GM20000 (cell line): ENCODE data around the gene RBBP6.

Experiments
- DNase-seq: peaks from one replicate; pipeline ENCODE4 v3.0.0; 2012; ENCODE audit warnings: low spot score
- TF ChIP-seq, protein P1 (sequence below): IDR thresholded peaks from 2 replicates; pipeline ENCODE4 v1.5.1; 2012; ENCODE audit warnings: mild to moderate bottlenecking, control low read depth; ENCODE audit errors: extremely low read depth, missing control alignments

RBBP6 gene

DNA sequence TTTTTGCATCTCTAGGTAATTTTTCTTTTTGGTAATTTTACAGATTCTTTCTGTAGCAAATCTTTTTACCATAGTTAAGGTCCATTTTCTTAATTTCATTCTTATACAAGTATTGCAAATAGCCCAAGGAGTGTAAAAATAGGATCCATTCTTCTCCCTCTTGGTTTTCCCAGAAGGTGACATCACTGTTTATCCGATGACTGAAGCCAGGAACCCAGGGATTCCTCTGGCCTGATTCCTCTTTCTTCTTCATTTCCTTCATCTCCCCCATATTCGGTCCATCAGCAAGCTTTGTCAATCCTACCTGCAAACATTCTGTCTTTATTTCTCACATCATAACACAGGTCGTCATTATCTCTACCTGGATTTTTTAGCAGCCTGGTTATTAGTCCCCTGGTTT lies 5.3 kb downstream of the RBBP6 start:
- no peak for DNase-seq
- TF ChIP-seq, protein P1, sequence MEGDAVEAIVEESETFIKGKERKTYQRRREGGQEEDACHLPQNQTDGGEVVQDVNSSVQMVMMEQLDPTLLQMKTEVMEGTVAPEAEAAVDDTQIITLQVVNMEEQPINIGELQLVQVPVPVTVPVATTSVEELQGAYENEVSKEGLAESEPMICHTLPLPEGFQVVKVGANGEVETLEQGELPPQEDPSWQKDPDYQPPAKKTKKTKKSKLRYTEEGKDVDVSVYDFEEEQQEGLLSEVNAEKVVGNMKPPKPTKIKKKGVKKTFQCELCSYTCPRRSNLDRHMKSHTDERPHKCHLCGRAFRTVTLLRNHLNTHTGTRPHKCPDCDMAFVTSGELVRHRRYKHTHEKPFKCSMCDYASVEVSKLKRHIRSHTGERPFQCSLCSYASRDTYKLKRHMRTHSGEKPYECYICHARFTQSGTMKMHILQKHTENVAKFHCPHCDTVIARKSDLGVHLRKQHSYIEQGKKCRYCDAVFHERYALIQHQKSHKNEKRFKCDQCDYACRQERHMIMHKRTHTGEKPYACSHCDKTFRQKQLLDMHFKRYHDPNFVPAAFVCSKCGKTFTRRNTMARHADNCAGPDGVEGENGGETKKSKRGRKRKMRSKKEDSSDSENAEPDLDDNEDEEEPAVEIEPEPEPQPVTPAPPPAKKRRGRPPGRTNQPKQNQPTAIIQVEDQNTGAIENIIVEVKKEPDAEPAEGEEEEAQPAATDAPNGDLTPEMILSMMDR: no peak

DNA sequence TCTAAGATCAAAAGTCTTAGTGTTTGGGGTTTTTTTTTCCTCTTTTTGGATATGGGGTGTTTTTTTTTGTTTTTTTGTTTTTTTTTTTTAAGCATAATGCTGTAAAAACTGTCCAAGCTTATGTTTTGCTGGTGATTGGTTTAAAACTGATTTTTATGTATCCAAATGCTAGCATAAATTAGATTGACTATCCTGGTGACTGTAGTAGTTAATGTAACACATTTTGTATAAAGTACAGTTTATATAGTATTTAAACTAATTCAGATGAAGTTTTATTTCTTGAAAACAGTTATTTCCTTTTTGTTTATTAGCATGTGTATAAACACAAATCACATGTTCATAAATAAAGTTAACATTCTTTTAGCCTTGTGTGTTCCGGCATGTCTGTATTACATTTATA lies 10.9 kb downstream of the RBBP6 start:
- no peak for DNase-seq
- TF ChIP-seq, protein P1: no peak

DNA sequence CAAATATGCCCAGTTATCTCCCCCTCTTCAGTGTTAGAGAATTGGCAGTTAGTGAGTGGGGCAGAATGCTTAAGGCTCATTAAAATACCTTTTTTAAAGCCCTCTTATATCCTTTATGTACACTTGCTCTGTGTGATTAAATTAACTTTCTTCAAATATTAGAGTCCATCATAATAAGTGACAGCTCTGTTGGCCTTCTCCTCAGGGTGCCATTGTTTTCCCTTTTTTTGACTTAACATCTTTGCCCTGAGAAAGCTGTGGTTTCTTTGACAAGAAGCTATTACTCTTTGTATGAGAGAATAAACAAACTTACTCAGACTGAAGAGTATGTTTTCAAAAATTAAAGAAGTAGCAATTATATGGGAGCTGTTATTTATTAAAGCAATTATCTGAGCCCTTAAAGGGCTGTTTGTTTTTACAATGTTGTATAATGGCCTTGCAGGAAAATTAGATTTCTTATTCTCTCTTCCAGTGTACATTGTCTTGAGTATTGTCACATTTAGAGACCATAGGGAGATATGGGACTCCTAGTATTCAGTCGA lies 13.4 kb downstream of the RBBP6 start:
- TF ChIP-seq, protein P1: no peak
- DNase-seq: no peak

DNA sequence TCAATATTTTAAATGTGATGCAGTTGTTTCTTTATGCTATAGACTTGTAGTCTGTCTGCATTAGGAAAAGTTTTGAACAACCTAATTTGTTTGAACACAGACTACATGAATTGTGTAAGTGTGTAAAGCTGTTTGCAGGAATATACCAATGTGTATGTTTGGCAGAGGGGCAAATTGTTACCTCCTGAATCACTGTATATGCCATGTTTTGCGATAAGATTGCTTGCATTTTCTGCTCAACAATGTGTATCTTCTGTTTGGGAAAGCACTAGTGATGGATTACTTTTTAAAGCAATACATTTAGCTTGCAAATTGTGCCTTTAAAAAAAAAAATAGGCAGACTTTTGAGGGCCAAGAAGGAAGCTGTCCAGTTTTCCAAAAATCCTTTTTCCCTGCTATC lies 14.6 kb downstream of the RBBP6 start:
- TF ChIP-seq, protein P1: no peak
- no peak for DNase-seq

DNA sequence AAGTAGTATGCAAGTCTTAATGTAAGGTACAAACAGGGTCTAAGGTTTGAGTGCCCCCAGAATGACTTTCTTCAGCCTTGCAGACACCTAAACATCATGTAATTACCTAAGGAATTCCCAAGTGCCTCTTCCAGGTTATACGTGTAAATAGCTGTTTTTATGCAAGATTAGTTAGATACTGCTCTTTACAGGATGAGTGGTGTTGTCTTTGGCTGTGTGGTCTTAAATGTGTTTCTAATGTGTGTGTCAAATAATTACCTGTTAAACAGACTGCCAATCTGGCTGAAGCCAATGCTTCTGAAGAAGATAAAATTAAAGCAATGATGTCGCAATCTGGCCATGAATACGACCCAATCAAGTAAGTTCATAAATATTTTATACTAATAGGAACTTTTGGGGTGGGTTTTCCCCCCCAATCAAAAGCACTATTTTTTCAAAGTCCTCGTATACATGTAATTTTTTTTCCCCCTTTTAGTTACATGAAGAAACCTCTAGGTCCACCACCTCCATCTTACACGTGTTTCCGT lies 16.0 kb downstream of the RBBP6 start:
- no peak for DNase-seq
- TF ChIP-seq, protein P1: no peak

DNA sequence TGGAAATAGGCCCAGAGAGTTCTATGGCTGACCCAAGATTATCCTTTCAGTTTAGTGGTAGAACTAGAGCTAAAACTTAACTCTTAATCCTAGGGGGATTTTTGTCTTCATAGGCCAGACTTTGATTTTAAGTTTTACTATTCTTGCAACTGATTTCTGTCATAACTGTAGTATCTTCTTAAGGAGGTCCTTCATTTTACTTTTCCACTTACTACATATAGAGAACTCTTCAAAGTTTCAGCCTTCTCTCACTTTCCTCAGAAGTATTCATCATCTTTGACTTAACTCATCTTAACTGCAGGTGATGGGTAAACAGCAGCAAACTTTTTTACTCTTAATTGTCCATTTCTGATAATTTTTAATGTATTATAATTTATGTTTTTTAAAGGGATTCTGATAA lies 23.4 kb downstream of the RBBP6 start:
- TF ChIP-seq, protein P1: no peak
- DNase-seq: no peak

DNA sequence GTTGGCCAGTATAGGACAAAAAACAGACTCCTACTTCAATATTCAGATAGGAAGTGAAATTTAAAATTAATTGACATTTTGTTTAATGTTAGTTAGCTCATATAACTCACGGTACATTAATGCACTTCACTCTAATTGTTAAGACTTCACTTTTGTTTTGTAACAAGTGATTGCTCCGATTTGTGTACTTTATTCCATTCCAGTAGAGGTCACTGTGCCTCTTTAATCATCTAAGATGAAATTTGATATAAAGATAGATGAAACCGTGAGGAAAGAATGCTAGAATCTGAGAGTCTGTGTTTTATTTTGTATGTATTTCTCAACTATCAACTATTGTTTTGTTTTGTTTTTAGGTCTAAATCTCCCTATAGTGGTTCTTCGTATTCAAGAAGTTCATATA lies 29.0 kb downstream of the RBBP6 start:
- TF ChIP-seq, protein P1: no peak
- DNase-seq: no peak
